Measurements from ENCODE around the gene SUPT3H.

Gene SUPT3H

GRCh38 chr6:44923444-44923843 lies 454.3 kb downstream of the SUPT3H start:
- in situ Hi-C loops (cut with HindIII; ENCODE audit: low sequenced_read_pairs), result no loop called here
- no peak for DNase-seq (ENCODE audit: low read depth)

DNA sequence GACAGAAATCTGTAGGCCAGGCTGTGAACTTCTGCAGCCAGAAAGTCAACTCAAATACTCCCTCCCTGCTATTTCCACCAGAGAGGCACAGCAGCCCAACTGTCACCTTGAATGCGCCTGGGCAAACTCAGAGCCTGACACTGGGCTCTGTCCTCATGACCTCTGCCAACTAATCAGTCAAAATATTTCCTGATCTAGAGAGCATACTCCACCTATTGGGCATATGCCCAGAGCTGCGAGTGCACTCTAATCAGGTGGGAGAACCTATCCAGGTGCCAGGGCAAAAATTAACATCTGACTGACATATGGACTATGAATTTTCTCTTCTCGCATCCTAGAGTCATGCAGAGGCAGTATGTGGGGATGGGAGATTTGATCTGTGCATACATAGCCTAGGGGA lies 455.9 kb downstream of the SUPT3H start:
- H3K4me3 ChIP-seq (ENCODE audit: low read depth, low read length), result no peak overlapping the region
- in situ Hi-C loops (cut with HindIII; ENCODE audit: low sequenced_read_pairs), result no loop called here
- no peak for DNase-seq (ENCODE audit: low read depth)

More at GRCh38 chr6:44923444-44923843, 454.3 kb downstream of the SUPT3H start:
- H3K4me3 ChIP-seq (ENCODE audit: low read depth, low read length), result no peak overlapping the region
- no peak for TF ChIP-seq CTCF (IDR thresholded peaks at IDR 0.05; ENCODE audit: low read depth, low read length, missing control alignments)

DNA sequence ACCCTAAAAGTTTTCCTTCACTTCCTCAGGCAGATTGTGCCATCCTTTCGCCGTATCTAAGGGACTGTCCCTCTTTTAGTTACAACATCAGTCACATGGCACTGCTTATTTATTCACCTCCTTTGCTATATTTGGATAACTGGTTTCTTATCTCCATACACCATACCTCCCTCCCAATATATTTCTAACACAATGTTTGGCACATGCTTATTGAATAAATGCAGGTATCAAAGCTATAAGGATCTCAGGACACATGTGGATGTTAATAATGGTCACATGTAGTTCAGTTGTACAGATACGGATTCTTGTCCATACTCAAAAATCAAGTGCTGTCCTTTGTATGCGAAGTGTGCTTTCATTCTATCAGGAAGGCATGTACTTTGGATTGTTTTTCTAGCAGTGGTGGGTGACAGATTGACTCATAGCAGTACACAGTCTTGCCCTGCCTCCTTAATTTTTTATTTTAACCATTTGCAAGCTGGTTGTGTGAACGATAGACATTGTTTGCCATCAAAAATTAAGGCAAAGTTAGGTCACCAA lies 456.7 kb downstream of the SUPT3H start:
- DNase-seq (ENCODE audit: low read depth), result no peak
- TF ChIP-seq CTCF (IDR thresholded peaks at IDR 0.05; ENCODE audit: low read depth, low read length, missing control alignments), result no peak
- in situ Hi-C loops (cut with HindIII; ENCODE audit: low sequenced_read_pairs), result no loop called here
- H3K4me3 ChIP-seq (ENCODE audit: low read depth, low read length), result no peak overlapping the region

More for the DNA sequence above, 455.9 kb downstream of the SUPT3H start:
- TF ChIP-seq CTCF (IDR thresholded peaks at IDR 0.05; ENCODE audit: low read depth, low read length, missing control alignments), result no peak

DNA sequence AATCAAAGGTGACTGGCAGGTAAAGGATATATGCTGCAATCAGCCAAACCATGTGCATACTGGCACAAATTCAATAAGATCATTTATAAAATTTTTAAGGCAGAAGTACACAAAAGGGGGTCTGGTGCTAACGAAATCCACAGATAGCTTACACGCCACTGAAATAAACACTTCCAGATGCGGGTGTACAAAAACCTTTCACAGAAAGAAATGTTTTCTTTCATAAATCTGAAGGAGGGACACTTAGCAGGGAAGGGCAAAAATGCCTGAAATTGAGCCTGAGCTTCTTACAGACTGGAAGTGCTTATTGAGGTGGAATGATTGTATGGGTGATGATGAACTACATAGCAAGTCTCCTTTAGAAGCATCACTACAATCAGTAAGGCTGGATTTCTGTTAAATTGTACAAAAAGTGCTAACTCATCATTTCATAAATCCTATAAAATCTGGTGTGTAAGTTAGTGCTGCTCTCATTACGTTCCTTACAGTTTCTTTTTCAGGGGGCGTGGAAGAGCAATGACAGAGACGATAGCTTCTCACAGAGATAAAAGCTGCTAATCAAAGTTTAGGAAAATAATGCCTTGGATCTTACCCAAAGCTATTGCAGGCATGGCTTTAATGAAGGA lies 458.9 kb downstream of the SUPT3H start:
- H3K4me3 ChIP-seq (ENCODE audit: low read depth, low read length), result no peak overlapping the region
- in situ Hi-C loops (cut with HindIII; ENCODE audit: low sequenced_read_pairs), result no loop called here
- no peak for TF ChIP-seq CTCF (IDR thresholded peaks at IDR 0.05; ENCODE audit: low read depth, low read length, missing control alignments)
- DNase-seq (ENCODE audit: low read depth), result no peak

- in situ Hi-C loops (cut with HindIII; ENCODE audit: low sequenced_read_pairs), result no loop called here
- DNase-seq (ENCODE audit: low read depth), result no peak
- TF ChIP-seq CTCF (IDR thresholded peaks at IDR 0.05; ENCODE audit: low read depth, low read length, missing control alignments), result no peak
- no peak overlapping the region for H3K4me3 ChIP-seq (ENCODE audit: low read depth, low read length)
Observed at GRCh38 chr6:44917430-44917829, 460.3 kb downstream of the SUPT3H start.

- no peak for TF ChIP-seq CTCF (IDR thresholded peaks at IDR 0.05; ENCODE audit: low read depth, low read length, missing control alignments)
- in situ Hi-C loops (cut with HindIII; ENCODE audit: low sequenced_read_pairs), result no loop called here
- no peak overlapping the region for H3K4me3 ChIP-seq (ENCODE audit: low read depth, low read length)
- DNase-seq (ENCODE audit: low read depth), result no peak
Observed at GRCh38 chr6:44915111-44915510, 462.6 kb downstream of the SUPT3H start.

Measured in astrocyte of the cerebellum (primary cell).